GM19397 (cell line): ENCODE measurements around the gene NLRP1.

Source experiments
- ATAC-seq: cut with Tn5 transposase; IDR thresholded peaks from one replicate; pipeline ENCODE4 v1.9.1; 2021; ENCODE audit warnings: mild to moderate bottlenecking, moderate library complexity; ENCODE audit not compliant: unreplicated experiment

Gene NLRP1

GRCh38 chr17:5558815-5559785, 25.2 kb downstream of the NLRP1 start:
- ATAC-seq, result no peak

DNA sequence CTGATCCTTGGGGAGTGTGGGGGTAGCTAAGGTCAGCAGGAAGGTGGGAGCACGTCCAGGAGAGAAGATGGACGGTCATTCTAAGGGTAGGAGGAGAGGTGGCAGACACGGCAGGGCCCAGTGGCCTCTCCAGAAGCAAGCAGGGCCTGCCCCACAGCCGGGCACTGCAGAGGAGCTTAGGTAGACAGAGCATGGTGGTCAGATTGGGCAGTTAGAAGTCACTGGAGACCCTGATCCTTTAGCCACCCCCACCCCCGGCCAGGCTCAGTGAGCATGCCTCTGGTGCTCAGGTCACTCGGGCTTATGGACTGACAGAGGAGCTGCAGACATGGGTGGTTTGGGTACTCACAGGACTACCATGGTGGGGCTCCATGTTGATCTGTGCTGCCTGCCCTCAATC, 26.3 kb downstream of the NLRP1 start:
- no peak for ATAC-seq

DNA sequence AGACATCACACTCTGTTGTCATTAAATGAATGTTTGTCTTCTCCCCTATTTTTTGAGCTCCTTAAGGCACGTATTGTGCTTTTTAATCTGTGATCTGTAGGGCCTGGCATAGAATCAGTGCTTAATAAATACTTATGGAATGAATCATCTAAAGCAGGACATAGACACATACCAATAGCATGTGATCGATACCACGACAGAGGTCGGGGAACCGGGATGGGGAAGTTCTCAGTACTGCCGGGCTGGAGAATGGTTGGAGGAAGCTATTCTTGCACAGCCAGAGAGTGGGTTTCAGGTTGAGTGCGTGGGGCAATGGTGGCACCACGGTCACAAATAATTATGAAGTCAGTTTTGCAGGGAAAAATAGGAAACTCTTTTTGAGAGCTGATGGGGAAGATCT, 26.8 kb downstream of the NLRP1 start:
- ATAC-seq, result no peak

DNA sequence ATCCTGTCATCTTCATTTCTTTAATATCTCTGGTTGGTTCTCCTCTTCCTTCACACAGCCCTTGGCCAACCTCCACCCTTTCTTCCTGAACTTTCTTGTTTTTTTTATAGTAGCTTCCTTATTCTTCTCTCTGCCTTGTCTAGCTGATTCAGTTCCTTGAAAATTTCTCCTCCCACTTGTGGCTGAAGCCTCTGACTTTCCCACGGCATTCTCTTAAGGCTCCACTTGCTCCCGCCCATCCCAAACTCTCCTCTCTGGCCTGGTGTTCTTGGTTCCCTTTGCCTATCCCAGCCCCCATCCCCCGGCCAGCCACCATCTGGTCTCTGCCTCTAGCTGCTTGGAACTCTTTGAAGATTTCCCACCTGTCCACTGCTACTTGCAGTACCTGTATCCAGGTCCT, 29.1 kb downstream of the NLRP1 start:
- ATAC-seq, result no peak

DNA sequence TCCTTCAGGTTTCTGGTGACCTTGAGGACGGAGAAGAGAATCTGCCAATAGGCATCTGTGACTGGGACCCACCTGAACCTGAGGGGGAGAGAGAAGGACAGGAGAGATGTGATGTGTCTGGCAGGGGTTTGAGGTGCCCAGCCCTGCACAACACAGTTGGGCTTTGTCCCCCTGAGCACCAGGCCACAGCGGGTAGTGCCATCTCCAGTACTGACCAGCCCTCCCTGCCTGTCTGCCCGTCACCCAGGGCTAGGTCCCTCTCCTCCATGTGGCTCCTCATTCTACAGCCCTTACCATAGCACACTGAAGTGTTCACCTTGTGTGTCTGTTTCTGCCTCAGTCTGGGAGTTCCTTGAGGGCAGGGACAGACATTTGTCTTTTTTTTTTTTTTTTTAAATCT, 30.8 kb downstream of the NLRP1 start:
- no peak for ATAC-seq

DNA sequence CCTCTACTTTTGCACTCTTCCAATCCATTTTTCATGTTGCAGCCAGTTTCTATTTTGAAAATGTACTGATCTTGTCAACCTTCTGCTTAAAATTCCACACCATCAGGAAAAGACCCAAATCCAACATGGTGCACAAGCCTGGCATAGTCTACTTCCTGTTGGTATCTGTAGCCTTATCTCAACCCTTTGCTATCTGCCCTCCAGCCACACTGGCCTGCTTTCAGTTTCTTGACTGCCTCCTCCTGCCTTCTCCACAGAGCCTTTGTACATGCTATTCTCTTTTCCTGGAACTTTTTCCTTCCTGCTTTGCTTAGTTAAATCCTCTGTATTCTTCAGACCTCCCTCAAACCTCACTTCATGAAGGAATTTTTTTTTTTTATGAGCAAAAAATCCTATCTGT, 31.5 kb downstream of the NLRP1 start:
- no peak for ATAC-seq

GRCh38 chr17:5545051-5545987, 39.0 kb downstream of the NLRP1 start:
- no peak for ATAC-seq

DNA sequence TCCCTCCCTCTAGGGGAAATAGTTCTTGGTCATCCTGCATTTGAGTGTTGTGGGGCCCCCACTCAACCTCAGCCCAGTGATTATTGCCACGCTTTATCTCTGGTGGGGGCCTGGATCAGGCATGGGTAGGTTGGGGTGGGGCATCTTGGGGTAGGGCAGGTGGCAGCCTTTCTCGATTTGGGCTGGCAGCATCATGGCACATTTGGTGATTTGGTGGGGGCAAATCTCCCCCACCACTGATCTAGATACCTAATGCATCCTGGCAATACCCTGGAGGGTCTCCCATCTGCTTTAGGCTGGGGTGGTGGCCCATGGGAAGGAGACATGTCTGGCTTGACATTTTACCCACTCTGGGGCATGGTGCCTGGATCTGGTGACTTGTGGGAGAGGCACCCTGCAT, 40.2 kb downstream of the NLRP1 start:
- ATAC-seq, result no peak

DNA sequence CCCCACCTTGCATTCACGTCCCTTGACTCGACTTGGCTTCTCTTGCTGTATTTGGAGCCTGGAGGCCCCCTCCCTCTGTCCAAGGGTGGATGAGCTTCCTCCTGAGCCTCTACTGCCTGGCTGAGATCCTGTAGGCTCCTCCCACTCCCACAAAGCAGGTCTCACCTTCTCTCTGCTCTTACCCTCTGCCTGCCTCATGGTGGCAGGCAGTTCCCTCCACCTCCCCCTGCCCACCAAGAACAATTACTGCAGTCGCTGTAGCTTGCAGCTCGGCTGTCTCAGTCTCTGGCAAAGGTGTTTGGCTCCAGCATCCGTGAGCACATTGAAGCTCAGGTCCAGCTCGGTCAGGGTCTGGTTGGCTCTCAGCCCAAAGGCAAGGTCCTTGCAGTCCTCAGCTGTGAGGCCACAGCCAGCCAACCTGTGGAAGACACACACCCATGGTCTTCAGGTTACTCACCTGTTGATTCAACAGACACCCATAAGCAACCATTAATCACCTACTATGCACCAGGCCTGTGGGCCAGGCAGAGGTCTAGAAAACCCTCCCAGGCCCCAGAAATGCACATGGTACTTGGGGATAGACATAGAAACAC, 42.6 kb downstream of the NLRP1 start:
- no peak for ATAC-seq

- ATAC-seq, result no peak
These were observed 44.0 kb downstream of the NLRP1 start for GRCh38 chr17:5540321-5540720.

DNA sequence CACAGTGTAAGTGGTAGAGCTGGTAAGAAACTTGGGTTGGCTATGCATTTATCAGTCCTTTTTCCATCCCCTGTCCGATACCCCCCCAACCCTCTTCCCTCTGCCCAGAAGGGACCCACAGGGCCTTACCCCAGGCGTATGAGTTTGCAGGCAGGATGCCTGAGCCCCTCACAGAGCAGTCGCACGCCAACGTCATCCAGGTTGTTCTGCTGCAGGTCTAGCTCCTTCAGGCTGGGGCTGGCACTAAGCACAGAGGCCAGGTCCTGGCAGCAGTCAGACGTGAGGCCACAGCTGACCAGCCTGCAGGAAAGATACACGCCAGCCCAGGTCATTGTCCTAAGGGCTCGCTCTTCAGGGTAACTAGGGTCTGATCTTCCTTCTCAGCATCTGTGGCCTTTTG, 45.0 kb downstream of the NLRP1 start:
- no peak for ATAC-seq

DNA sequence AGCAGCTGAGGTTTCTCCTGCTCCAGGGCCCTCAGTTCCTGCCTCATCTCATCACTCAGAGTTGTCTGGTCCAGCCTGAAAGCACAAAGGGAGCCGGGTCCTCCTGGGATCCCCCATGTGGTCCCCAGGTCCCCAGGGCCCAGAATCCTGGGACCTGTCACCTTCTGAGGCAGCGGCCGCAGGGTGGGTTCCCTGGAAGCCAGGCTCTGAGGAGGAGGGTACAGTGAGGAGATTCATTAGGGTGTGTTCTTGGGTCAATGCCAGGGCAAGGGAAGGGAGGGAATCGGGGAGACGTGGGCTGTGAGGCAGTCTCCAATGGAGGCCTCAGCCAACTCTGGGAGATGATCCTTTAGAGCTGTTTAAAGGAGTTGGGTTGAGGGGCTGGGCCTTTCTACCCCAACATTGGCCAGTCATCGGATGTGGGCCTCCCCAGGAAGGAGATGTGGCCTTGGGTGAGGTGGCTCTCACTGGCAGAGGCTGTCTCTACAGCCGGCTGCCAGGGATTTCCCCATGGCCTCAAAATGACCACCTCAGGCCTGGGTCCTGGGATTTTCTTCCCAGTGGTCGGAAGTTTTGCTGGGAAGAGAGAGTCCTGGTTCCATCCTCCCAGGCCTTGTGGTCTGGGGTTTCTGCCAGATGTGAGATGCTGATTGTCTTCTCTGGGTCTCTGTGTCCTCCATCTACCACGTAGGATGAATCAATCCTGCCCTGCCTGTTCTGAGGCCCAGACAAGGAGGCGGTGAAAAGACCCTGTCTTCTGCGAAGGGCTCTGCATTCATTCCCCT, 47.3 kb downstream of the NLRP1 start:
- no peak for ATAC-seq

DNA sequence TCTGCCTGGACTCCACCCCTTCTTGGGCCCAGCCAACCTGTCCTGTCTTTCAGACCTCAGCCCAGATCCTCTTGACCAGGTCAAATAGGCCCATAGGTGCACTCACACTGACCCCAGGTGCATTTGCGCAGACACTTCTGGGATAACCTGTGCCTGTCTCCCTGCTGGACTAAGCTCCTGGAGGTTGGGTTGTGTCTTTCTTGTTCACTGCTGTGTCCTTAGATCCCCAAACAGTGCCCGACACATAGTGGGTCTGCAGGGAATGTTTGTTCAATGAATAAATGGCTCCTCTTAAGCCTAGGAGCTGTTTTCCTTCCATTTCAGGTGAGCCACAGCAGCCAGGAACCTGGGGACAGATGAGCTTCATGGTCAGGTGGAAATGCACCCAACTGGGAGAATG, 48.9 kb downstream of the NLRP1 start:
- ATAC-seq, result no peak

DNA sequence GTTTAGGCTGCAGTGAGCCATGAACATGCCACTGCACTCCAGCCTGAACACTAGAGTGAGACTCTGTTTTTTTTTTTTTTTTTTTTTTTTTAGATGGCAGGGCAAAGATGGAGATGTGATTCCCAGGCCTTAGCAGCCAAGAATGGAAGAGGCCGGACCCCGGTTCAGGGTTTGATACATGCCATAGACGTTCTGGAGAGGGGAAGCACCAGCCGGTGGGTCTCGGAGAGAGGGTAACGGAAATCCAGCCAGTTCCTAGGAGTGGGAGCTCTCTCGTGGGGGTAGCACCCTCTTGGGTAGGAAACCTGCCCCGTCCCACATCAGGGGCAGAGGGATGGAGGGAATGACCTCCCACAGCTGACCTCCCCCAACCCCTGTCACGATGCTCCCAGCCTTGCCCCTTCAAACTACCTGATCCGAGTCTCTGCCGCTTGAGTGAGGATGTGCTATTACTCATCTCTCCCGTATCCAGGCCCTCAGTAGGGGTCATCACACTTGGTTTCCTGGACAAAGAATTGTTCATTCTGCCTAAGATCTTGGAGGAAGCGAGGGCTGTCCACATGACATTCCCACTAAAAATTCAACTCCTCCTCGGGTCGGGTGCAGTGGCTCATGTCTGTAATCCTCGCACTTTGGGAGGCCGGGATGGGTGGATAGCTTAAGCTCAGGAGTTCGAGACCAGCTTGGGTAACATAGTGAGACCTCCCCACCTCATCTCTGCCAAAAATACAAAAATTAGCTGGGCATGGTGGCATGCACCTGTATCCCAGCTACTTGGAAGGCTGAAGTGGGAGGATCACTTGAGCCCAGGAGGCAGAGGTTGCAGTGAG, 50.6 kb downstream of the NLRP1 start:
- ATAC-seq, result no peak

- no peak for ATAC-seq
These were observed 51.7 kb downstream of the NLRP1 start for GRCh38 chr17:5532581-5532980.

- ATAC-seq, result no peak
These were observed 53.3 kb downstream of the NLRP1 start for GRCh38 chr17:5531085-5531418.

- no peak for ATAC-seq
These were observed 53.8 kb downstream of the NLRP1 start for GRCh38 chr17:5530265-5531084.

DNA sequence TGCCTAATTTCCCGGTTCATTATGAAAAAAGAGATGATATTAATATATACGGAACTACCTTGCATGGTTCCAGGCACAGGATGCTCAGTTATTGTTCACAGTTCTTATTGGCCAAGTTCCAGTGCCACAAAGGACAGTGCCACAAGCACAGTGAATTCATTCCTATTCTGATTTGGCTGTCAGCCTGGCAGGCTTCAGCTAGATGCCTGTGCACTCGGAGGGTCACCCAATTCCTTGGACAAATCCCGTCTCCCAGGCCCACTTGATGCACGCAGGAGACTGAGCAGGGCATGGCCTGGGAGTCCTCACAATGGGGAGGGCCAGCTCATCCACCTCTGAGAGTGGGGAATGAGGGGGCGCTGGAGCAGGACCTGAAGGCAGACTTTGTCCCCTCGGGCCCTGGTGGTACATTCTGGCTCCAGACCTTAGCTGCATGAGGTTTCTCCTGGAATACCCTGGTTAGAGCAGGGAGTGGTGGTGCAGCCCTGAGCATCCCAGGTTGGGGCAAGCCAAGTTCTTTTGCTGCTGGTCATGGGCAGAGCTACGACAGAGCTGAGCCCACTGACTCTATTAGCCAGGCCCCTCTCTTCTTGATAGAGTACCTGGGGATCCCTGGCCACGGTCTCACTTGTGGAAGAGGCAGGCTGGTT, 56.6 kb downstream of the NLRP1 start:
- ATAC-seq, result no peak
